Measurements from ENCODE around the gene SLC5A1. TPM values are rescaled to one million over a fixed set of nuclear protein-coding genes. Genes with fewer than 3 reads are reported as not detected.
A peak's percentile ranks its signal among the peaks of the same experiment; 100 is the strongest.

The SLC5A1 gene
- total RNA-seq (not detected), polyA plus RNA-seq (not detected), total RNA-seq (not detected)

GRCh38 chr22:32042924-32043323 lies at the start of gene SLC5A1:
Gene SLC5A1 (plus strand): TSS chr22:32043261. CDS start chr22:32043282, 21 bp downstream.
- H3K4me1 ChIP-seq (ENCODE audit: control insufficient read depth in 2 of 2, insufficient read depth in 2 of 2, low read length in 2 of 2) = no peaks in the 10 kb centered on the region
- no peak for DNase-seq
- ChIA-PET POLR2A (no interaction called here), CTCF (no interaction called here)
- no peaks in the 10 kb centered on the region for H3K36me3 Mint-ChIP-seq
- no peaks in the 10 kb centered on the region for H3K9me3 Mint-ChIP-seq
- H3K4me3 Mint-ChIP-seq = no peak within 1 kb of the TSS
- intact Hi-C loops (cut with micrococcal nuclease) = no loop called here
- H3K27me3 ChIP-seq (ENCODE audit: control insufficient read depth in 2 of 2, insufficient read depth in 2 of 2, low read length in 2 of 2) = no peaks in the 10 kb centered on the region
- no peak within 1 kb of the TSS for H3K4me3 ChIP-seq (ENCODE audit: low read length)
- no peak within 1 kb of the TSS for H3K27ac ChIP-seq (ENCODE audit: low read depth, low read length)
- no peak within 1 kb of the TSS for H3K27ac Mint-ChIP-seq
- no peaks in the 10 kb centered on the region for H3K9me3 ChIP-seq (ENCODE audit: control insufficient read depth in 2 of 3, low read length in 3 of 3)
- H3K27me3 Mint-ChIP-seq = peaks cover 36 to 82% (median 63%) of the 10 kb centered on the region in 5 donors
- no peak for ATAC-seq
- H3K4me1 Mint-ChIP-seq = peaks cover 0 to 5% (median 0%) of the 10 kb centered on the region in 7 donors
- no peaks in the 10 kb centered on the region for H3K36me3 ChIP-seq (ENCODE audit: control insufficient read depth in 2 of 3, insufficient read depth in 3 of 3, low read length in 3 of 3)

- ChIA-PET POLR2A (no interaction called here), CTCF (no interaction called here)
- H3K4me1 ChIP-seq (ENCODE audit: control insufficient read depth in 2 of 2, insufficient read depth in 2 of 2, low read length in 2 of 2) = no peaks in the 10 kb centered on the region
- Mint-ChIP-seq H3K27ac (no peak overlapping the region), H3K9me3 (no peaks in the 10 kb centered on the region), H3K36me3 (no peaks in the 10 kb centered on the region), H3K4me3 (no peak overlapping the region), H3K27me3 (peaks cover 6 to 29% (median 16%) of the 10 kb centered on the region in 5 donors), H3K4me1 (peaks cover 0 to 2% (median under 1%) of the 10 kb centered on the region in 7 donors)
- no peaks in the 10 kb centered on the region for H3K36me3 ChIP-seq (ENCODE audit: control insufficient read depth in 2 of 3, insufficient read depth in 3 of 3, low read length in 3 of 3)
- ATAC-seq (no peak), DNase-seq (no peak)
- H3K9me3 ChIP-seq (ENCODE audit: control insufficient read depth in 2 of 3, low read length in 3 of 3) = no peaks in the 10 kb centered on the region
- intact Hi-C loops (cut with micrococcal nuclease) = no loop called here
- no peaks in the 10 kb centered on the region for H3K27me3 ChIP-seq (ENCODE audit: control insufficient read depth in 2 of 2, insufficient read depth in 2 of 2, low read length in 2 of 2)
- no peak overlapping the region for H3K27ac ChIP-seq (ENCODE audit: low read depth, low read length)
- H3K4me3 ChIP-seq (ENCODE audit: low read length) = no peak overlapping the region
These were observed 48.0 kb upstream of the SLC5A1 start for GRCh38 chr22:31995046-31995445.

DNA sequence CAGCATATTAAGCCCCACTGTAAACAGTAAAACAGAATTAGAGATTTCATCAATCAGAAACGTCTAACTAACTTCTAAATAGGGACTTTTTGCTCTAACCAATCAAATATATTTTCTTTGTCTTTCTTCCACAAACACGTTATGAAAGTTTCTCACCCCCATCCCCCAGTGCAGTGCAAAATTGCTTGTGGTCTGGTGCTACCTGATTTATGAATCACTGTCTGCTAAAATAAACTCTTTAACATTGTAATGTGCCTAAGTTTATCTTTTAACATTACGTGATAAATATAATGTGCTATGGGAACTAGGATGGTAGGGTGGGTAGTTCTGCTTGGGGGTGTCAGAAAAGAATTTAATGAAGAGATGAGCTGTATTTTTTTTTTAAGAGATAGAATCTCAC lies 47.3 kb upstream of the SLC5A1 start:
- Mint-ChIP-seq H3K9me3 (no peaks in the 10 kb centered on the region), H3K27ac (no peak overlapping the region), H3K4me1 (peaks cover 0 to 7% (median 7%) of the 10 kb centered on the region in 7 donors), H3K27me3 (peaks cover 6 to 24% (median 12%) of the 10 kb centered on the region in 5 donors), H3K36me3 (no peaks in the 10 kb centered on the region), H3K4me3 (no peak overlapping the region)
- Histone ChIP-seq H3K36me3 (ENCODE audit: control insufficient read depth in 2 of 3, insufficient read depth in 3 of 3, low read length in 3 of 3) (no peaks in the 10 kb centered on the region), H3K4me3 (ENCODE audit: low read length) (no peak overlapping the region), H3K4me1 (ENCODE audit: control insufficient read depth in 2 of 2, insufficient read depth in 2 of 2, low read length in 2 of 2) (no peaks in the 10 kb centered on the region), H3K27me3 (ENCODE audit: control insufficient read depth in 2 of 2, insufficient read depth in 2 of 2, low read length in 2 of 2) (no peaks in the 10 kb centered on the region), H3K9me3 (ENCODE audit: control insufficient read depth in 2 of 3, low read length in 3 of 3) (no peaks in the 10 kb centered on the region), H3K27ac (ENCODE audit: low read depth, low read length) (no peak overlapping the region)
- CTCF ChIA-PET = no interaction called here
- POLR2A ChIA-PET = no interaction called here
- ATAC-seq = no peak
- DNase-seq = no peak
- intact Hi-C loops (cut with micrococcal nuclease) = no loop called here

DNA sequence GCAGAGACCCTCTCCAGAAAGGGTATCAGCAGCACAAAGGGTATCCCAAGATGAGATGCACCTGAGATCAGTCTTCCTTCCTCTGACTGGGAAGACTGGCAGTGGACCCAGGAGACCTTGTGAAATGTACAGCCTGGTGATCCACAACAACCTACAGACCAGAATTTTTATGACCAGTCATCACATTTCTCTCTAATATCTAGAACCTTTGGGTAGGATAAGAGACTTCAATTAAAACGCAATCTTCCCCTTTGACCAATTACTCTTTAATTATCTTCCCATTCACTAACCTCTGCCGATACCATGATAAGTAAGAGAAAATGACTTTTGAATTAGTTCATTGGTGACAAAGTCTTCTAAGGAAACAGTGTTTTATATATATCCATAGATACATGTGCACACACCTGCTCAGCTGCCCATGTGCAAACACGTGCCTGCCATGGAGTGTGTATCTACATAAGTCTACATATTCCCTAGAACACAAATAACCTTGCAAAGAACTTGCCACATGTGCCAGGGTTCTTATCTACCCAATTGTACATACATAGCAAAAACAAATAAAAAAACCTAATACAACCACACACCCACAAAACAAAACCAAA lies 44.2 kb upstream of the SLC5A1 start:
- H3K36me3 Mint-ChIP-seq = no peaks in the 10 kb centered on the region
- intact Hi-C loops (cut with micrococcal nuclease) = no loop called here
- H3K9me3 Mint-ChIP-seq = no peaks in the 10 kb centered on the region
- ChIA-PET CTCF (no interaction called here), POLR2A (no interaction called here)
- Histone ChIP-seq H3K4me1 (ENCODE audit: control insufficient read depth in 2 of 2, insufficient read depth in 2 of 2, low read length in 2 of 2) (no peaks in the 10 kb centered on the region), H3K36me3 (ENCODE audit: control insufficient read depth in 2 of 3, insufficient read depth in 3 of 3, low read length in 3 of 3) (no peaks in the 10 kb centered on the region), H3K9me3 (ENCODE audit: control insufficient read depth in 2 of 3, low read length in 3 of 3) (no peaks in the 10 kb centered on the region), H3K27me3 (ENCODE audit: control insufficient read depth in 2 of 2, insufficient read depth in 2 of 2, low read length in 2 of 2) (no peaks in the 10 kb centered on the region), H3K4me3 (ENCODE audit: low read length) (no peak overlapping the region), H3K27ac (ENCODE audit: low read depth, low read length) (no peak overlapping the region)
- peaks cover 0 to 7% (median 7%) of the 10 kb centered on the region in 7 donors for H3K4me1 Mint-ChIP-seq
- H3K27me3 Mint-ChIP-seq = peaks cover 4 to 22% (median 15%) of the 10 kb centered on the region in 5 donors
- no peak for ATAC-seq
- H3K4me3 Mint-ChIP-seq = no peak overlapping the region
- no peak overlapping the region for H3K27ac Mint-ChIP-seq
- no peak for DNase-seq

GRCh38 chr22:32000181-32000580 lies 42.9 kb upstream of the SLC5A1 start:
- Mint-ChIP-seq H3K9me3 (no peaks in the 10 kb centered on the region), H3K4me1 (peaks cover 0 to 7% (median 7%) of the 10 kb centered on the region in 7 donors), H3K27ac (no peak overlapping the region), H3K27me3 (peaks cover 6 to 20% (median 18%) of the 10 kb centered on the region in 5 donors), H3K36me3 (no peaks in the 10 kb centered on the region), H3K4me3 (no peak overlapping the region)
- Histone ChIP-seq H3K9me3 (ENCODE audit: control insufficient read depth in 2 of 3, low read length in 3 of 3) (no peaks in the 10 kb centered on the region), H3K4me1 (ENCODE audit: control insufficient read depth in 2 of 2, insufficient read depth in 2 of 2, low read length in 2 of 2) (no peaks in the 10 kb centered on the region), H3K36me3 (ENCODE audit: control insufficient read depth in 2 of 3, insufficient read depth in 3 of 3, low read length in 3 of 3) (no peaks in the 10 kb centered on the region), H3K4me3 (ENCODE audit: low read length) (no peak overlapping the region), H3K27ac (ENCODE audit: low read depth, low read length) (no peak overlapping the region), H3K27me3 (ENCODE audit: control insufficient read depth in 2 of 2, insufficient read depth in 2 of 2, low read length in 2 of 2) (no peaks in the 10 kb centered on the region)
- DNase-seq (peak in 4 of 9 donors; percentile 14 to 34 (median 19)), ATAC-seq (no peak)
- ChIA-PET POLR2A (no interaction called here), CTCF (no interaction called here)
- intact Hi-C loops (cut with micrococcal nuclease) = no loop called here

GRCh38 chr22:32005453-32005852 lies 37.6 kb upstream of the SLC5A1 start:
- H3K27ac ChIP-seq (ENCODE audit: low read depth, low read length) = no peak overlapping the region
- no peaks in the 10 kb centered on the region for H3K27me3 ChIP-seq (ENCODE audit: control insufficient read depth in 2 of 2, insufficient read depth in 2 of 2, low read length in 2 of 2)
- no peaks in the 10 kb centered on the region for H3K9me3 ChIP-seq (ENCODE audit: control insufficient read depth in 2 of 3, low read length in 3 of 3)
- ChIA-PET CTCF (no interaction called here), POLR2A (no interaction called here)
- DNase-seq = no peak
- no peaks in the 10 kb centered on the region for H3K36me3 Mint-ChIP-seq
- H3K27me3 Mint-ChIP-seq = peaks cover 0 to 21% (median 13%) of the 10 kb centered on the region in 5 donors
- H3K4me1 Mint-ChIP-seq = peaks cover 0 to 2% (median 2%) of the 10 kb centered on the region in 7 donors
- no peaks in the 10 kb centered on the region for H3K4me1 ChIP-seq (ENCODE audit: control insufficient read depth in 2 of 2, insufficient read depth in 2 of 2, low read length in 2 of 2)
- H3K4me3 Mint-ChIP-seq = no peak overlapping the region
- peaks cover 0 to 9% (median 6%) of the 10 kb centered on the region in 11 donors for H3K9me3 Mint-ChIP-seq
- intact Hi-C loops (cut with micrococcal nuclease) = no loop called here
- H3K36me3 ChIP-seq (ENCODE audit: control insufficient read depth in 2 of 3, insufficient read depth in 3 of 3, low read length in 3 of 3) = no peaks in the 10 kb centered on the region
- H3K4me3 ChIP-seq (ENCODE audit: low read length) = no peak overlapping the region
- H3K27ac Mint-ChIP-seq = no peak overlapping the region
- no peak for ATAC-seq

DNA sequence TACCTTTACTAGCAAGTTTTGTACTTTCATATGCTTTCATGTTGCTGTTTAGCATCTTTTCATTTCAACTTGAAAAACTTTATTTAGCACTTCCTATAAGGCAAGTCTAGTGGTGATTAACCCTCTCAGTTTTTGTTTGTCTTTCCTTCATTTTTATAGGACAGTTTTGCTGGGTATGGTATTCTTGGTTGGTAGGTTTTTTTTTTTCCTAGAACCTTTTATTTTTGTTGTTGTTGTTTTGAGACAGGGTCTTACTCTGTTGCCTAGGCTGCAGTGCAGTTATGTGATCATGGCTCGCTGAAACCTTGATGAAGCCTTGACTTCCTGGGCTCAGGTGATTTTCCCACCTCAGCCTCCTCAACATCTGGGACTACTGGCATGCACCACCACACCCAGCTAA lies 29.9 kb upstream of the SLC5A1 start:
- no peaks in the 10 kb centered on the region for H3K27me3 ChIP-seq (ENCODE audit: control insufficient read depth in 2 of 2, insufficient read depth in 2 of 2, low read length in 2 of 2)
- peaks cover 1 to 15% (median 11%) of the 10 kb centered on the region in 5 donors for H3K27me3 Mint-ChIP-seq
- H3K4me1 ChIP-seq (ENCODE audit: control insufficient read depth in 2 of 2, insufficient read depth in 2 of 2, low read length in 2 of 2) = no peaks in the 10 kb centered on the region
- no peak overlapping the region for H3K27ac Mint-ChIP-seq
- no peak overlapping the region for H3K4me3 ChIP-seq (ENCODE audit: low read length)
- no peak overlapping the region for H3K4me3 Mint-ChIP-seq
- ATAC-seq (no peak), DNase-seq (no peak)
- peaks cover 0 to 19% (median 7%) of the 10 kb centered on the region in 5 donors for H3K36me3 Mint-ChIP-seq
- POLR2A ChIA-PET = no interaction called here
- H3K9me3 ChIP-seq (ENCODE audit: control insufficient read depth in 2 of 3, low read length in 3 of 3) = peaks cover 0 to 18% (median 4%) of the 10 kb centered on the region in 3 experiments
- CTCF ChIA-PET = interaction anchor here (0.6 kb wide), 1 partner anchor 14 kb away, joined by 4 read pairs; no protein-coding TSS in a partner anchor
- H3K4me1 Mint-ChIP-seq = no peaks in the 10 kb centered on the region
- H3K36me3 ChIP-seq (ENCODE audit: control insufficient read depth in 2 of 3, insufficient read depth in 3 of 3, low read length in 3 of 3) = no peaks in the 10 kb centered on the region
- no peak overlapping the region for H3K27ac ChIP-seq (ENCODE audit: low read depth, low read length)
- H3K9me3 Mint-ChIP-seq = peaks cover 5 to 63% (median 28%) of the 10 kb centered on the region in 11 donors
- intact Hi-C loops (cut with micrococcal nuclease) = no loop called here
